K562 (cell line): Measurements from ENCODE around the gene CTXN1. TPM values are rescaled to one million over a fixed set of nuclear protein-coding genes. Genes with fewer than 3 reads are reported as not detected.

Experiments used
- BACH1 ChIP-seq: fragments of 200-800 bp; sonication (Bioruptor generic); IDR thresholded peaks from 2 replicates; pipeline ENCODE4 v1.6.1; 2016; ENCODE audit warnings: missing genetic modification characterization, missing compliant biosample characterization
- CHD7 ChIP-seq: fragments of 200-600 bp; sonication (generic); IDR thresholded peaks from one replicate; pipeline ENCODE4 v1.6.1; 2012; ENCODE audit warnings: mild to moderate bottlenecking, low read depth, low read length, inconsistent platforms
- DDX20 ChIP-seq: fragments of 450-650 bp; IDR thresholded peaks from 2 replicates; pipeline ENCODE4 v1.6.1; 2016; ENCODE audit warnings: missing genetic modification characterization, low read depth, mild to moderate bottlenecking, missing compliant biosample characterization, moderate library complexity
- DPF2 ChIP-seq: fragments of 450-650 bp; IDR thresholded peaks from 2 replicates; pipeline ENCODE4 v1.6.1; 2016
- HMG20B ChIP-seq: fragments of 250-450 bp; sonication (Bioruptor Pico); IDR thresholded peaks from 2 replicates; pipeline ENCODE4 v1.5.0; 2021; ENCODE audit warnings: mild to moderate bottlenecking
- IFI16 ChIP-seq: fragments of 250-450 bp; sonication (Bioruptor Pico); IDR thresholded peaks from 2 replicates; pipeline ENCODE4 v2.1.2; 2022; ENCODE audit warnings: mild to moderate bottlenecking, inconsistent platforms
- NELFE ChIP-seq: IDR thresholded peaks from 2 replicates; pipeline ENCODE4 v1.6.1; 2011; ENCODE audit warnings: mild to moderate bottlenecking; ENCODE audit not compliant: insufficient read depth, insufficient read length
- RERE ChIP-seq: sonication (generic); formaldehyde crosslinking; IDR thresholded peaks from 2 replicates; pipeline ENCODE4 v1.8.0; 2023; ENCODE audit warnings: missing genetic modification reagents, mild to moderate bottlenecking, borderline replicate concordance
- ZNF253 ChIP-seq: fragments of 250-450 bp; sonication (Bioruptor Pico); conservative IDR thresholded peaks from 2 replicates; pipeline ENCODE4 v1.6.1; 2021; ENCODE audit warnings: mild to moderate bottlenecking
- polyA plus RNA-seq, 8 experiments: library from polyadenylated mRNA; depleted of rRNA in 4 of 8; stranded (reverse) in 5 of 8; unstranded in 3 of 8; fragments of >200 nt; fragmentation: Nextera tagmentation in 2 of 8; fragmentation: Illumina TruSeq in 1 of 8; extraction: Ambion mirVana in 2 of 8; extraction: Trizol in 1 of 8; gene quantifications; 2 replicates each; pipeline versions ENCODE4 v1.2.1 to v1.2.3, GENCODE V29; 2011 to 2014; ENCODE audit warnings: inconsistent platforms in 1 of 8, missing spikeins in 1 of 8
- total RNA-seq, 7 experiments: library from RNA; depleted of rRNA in 6 of 7; stranded (reverse); fragments of >200 nt in 6 of 7; fragmentation: Illumina TruSeq in 2 of 7; extraction: Trizol in 2 of 7; gene quantifications; 2 replicates each; pipeline versions ENCODE4 v1.2.1 to v1.2.3, GENCODE V29; 2011 to 2021; ENCODE audit warnings: low replicate concordance in 1 of 7

CTXN1 gene
- total and polyA plus RNA-seq, 9 of the 15 experiments (the other 6 are each of a cell fraction or from before 2014, with no cell fraction given), result 0.15 to 37.4 (median 1.8) TPM; not detected in 2

- no peak for TF ChIP-seq CHD7
- no peak; the same call in none of the 2 replicates for TF ChIP-seq DPF2
- no peak for TF ChIP-seq HMG20B (CRISPR knock-in tag)
- no peak for TF ChIP-seq IFI16 (CRISPR knock-in tag)
- no peak for TF ChIP-seq ZNF253
- no peak for TF ChIP-seq DDX20 (tag)
- no peak for TF ChIP-seq NELFE
- TF ChIP-seq BACH1, result no peak
- no peak for TF ChIP-seq RERE (CRISPR knock-in tag)
Observed at GRCh38 chr19:7919610-7920518, 6.1 kb downstream of the CTXN1 start, which contains the start of gene SNAPC2 (continued).
